Stimulated activated CD4-positive, alpha-beta T cell treated with anti-CD3 and anti-CD28 coated beads, Interleukin-15, amount 100 ng/mL, for 24 hours (primary cell): ENCODE data around the gene ARHGAP26.

Source experiments
- DNase-seq: peaks from one replicate; pipeline ENCODE4 v3.0.0-alpha.2; 2020

The ARHGAP26 gene

DNA sequence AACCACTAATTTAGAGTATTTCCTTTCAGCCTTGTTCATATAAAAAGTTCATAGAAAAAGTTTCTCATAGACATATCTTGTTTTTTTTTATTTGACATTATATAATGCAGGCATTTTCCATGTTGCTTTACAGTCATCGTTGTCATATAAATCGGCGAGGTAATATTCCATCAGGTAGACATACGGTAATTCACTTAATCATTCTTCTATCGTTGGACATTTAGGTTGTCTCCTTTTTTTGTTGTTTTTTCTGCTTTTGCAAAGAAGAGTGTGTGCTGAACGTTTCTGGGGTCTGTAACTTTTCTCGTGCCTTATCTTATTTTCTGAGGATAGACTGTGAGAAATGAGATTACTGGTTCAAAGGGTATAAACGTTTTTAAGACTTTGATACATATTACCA is 283.6 kb downstream of the ARHGAP26 start:
- DNase-seq = no peak

DNA sequence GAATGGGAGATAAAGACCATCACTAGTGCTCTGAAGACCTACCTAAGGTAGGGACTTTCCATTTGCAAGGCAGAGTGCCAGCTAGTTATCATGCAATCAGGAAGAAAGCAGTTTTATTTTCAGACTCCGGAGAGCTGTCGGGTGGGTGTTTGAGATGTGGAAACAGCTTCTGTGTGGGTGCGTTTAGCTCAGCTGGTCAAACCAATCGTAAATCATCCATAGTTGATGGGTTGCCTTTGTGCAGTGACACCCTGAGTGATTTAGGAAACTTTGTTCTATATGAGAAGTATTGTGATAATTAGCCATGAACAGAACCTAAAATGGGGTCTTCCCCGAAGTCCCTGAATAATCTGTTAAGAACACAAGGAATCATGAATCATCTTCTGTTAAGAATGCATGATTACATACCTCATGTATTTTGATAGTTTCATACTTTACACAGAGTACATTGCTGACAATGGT is 284.3 kb downstream of the ARHGAP26 start:
- peak; percentile 55 for DNase-seq

DNA sequence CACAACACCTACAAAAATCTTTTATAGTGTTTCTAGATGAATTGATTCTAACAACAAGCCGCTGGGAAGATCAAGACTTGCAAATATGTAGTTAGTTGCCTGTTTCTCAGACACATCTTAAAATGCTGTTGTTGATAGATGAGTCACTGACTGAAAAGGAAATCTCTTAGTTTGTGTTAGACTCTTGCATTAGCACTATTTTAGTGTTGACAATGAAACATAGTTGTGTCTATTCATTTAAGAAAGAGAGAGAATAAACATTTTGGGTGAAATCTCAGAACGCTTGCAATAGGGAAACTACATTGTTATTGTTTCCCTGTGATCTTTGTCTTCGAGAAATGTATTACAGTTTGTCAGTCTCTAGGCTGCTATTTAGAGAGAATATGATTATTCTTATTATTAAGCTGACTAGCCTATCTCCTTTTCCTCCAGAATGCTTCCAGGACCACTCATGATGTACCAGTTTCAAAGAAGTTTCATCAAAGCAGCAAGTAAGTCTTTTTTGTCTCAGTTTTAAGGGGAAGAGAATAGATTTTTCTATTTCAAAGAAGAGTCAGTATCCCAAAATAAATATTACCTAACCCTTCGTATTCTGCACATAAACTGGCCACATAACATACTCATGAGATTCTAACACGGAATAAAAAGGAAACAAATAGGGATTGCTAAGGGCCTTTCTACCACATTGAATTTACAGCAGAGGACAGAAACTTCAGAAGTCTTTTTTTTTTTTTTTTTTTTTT is 285.6 kb downstream of the ARHGAP26 start:
- DNase-seq = no peak

DNA sequence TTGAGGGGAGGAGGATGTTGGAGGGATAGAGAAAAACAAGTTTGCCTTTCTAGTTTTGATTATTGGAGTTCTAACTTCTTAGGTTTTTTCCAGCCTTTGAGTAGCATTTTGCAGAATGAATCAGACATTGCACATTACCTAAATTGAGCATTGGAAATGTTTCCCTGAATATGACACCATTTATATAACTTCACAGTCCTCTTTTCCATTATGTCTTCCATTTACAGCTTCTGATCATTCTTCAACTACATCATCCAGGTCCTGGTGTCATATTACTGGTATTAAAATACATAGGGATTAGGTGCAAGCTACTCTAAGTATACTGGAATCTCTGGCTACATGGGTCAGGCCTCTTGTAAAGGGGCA is 286.1 kb downstream of the ARHGAP26 start:
- DNase-seq = no peak

DNA sequence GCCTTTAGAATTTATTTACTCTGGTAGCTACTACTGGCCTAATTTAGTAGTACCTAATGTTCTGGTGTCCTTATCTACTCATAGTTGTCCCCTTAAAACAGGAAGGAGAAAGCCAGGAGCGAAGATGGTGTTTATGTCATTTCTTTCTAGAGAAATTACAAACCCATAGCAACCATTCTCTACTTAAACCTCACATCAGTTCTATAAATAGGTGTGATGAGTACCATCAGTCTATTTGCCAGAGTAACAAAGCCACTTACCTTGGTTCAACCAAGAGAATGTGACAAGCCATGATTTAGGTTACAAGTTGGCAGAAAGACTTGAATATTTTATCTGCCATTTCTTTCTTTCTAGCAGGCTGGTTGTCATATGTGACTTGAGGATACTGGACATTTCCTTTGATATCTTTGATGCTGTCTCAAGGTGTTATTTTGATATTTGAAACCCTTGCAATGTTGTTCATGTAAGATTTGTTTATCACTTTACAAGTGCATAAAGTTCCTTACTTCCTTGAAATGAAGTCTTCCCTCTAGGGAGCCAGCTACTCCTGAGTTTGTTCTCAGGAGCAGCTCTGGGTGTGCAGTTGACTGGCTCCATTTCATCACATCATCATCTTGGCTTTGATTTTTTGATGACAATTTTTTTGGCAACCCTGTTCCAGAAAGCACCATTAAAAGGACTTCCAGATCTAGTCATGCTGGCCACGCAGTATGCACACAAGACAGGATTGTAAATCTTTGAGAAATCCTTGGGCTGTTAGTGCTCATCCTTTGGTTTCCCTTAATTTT is 286.8 kb downstream of the ARHGAP26 start:
- no peak for DNase-seq

DNA sequence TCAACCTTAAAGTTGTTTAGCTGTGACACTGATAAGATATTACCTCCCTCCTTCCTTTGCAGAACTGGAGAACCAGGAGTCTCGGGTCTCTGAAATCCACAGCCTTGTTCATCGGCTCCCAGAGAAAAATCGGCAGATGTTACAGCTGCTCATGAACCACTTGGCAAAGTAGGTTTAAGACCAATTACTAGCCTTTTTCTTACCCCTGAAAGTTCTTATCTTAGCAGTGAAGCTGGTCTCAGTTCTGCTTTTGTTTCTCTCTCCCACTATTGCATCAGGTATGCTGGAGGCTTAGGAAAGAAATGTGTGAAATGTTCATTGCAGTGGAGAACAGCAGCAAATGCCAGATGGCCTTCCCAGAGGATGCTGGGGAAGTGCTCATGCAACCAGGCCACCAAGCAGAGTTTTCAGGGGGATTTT is 287.4 kb downstream of the ARHGAP26 start:
- no peak for DNase-seq

DNA sequence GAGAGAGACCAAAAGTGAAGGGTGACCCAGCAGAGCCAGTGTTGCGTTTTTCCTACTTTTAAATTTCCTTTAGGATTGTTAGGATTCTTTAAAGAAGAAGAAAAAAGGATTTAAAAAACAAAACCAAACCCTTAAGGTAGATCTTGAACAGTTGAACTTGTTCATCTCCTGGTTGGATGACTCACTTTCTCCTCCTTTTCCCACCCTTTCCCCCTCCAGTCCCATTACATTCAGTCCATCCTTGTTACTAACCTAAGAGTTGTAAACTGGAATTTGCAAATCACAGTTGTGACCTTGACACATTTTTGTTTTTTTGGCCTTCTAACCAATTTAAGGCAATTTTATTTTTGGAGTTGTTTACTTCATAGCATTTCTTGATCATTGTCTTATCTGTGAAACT is 289.2 kb downstream of the ARHGAP26 start:
- no peak for DNase-seq

DNA sequence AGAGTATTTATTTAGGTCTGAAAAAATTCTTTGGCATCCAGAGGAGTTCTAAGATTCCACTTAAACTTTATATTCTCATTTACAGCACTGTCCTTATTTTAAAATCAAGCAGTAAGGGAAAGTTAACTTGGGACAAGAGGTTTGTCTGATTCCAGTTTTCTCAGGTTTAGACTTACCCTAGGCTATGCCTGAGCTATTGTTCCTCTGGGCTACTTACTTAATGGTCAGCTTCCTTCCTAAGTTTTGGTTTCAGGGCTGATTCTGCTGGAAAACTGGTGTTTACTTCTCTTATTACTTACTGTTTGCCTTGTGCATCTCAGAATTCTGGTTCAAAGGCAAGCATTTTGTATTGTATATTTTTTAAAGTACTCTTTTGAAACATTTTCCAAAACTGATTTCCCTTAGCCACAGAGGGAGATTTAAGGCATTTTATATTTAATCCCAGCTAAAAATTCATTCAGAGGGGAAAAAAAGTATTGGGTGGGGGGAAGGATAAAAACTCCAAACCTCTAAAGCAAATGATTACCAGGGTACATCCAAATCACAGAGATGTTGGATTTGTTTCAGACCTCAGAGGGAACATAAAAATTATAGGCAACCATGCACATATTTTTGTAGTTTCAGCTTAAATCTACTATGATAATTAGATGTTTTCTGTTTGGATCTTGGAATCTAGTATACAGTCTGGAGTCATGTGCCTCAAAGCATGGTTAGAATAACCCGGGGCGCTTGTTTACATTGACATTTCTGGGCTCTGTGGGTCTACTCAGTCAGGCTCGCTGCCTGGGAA is 290.0 kb downstream of the ARHGAP26 start:
- no peak for DNase-seq

DNA sequence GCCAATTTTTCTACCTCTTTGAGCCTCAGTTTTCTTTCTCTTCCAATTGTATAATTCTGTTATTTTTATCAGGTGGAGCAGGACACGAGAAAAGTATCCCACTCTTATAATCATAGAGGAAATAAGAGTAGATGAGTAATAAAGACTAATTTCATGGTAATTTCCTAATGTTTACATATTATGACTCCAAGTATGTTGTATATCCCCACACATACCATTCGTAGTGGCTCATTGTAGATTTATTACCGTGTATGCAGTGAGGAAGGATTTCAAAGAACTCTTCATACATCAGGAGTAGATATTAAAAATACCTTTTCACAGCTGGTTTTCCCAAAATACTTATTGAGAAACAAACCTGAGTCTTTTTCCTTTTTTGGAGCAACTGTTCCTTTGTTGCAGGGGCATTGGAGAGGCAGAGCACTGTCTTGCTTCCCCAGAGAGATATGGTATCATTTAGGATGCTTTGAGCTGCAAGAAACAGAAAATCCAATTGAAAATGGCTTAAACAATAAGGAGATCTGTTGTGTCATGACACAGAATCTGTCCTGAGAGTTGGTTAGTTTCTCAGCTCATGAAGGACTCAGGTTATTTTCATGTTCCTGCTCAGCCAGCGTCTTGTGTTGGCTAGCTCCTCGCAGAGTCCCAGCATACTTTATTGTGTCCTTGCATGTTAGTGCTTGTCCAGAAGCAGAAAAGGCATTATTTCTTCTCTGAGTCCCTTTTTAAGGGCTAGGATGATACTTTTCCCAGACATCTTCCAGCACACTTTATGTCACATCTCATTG is 291.2 kb downstream of the ARHGAP26 start:
- DNase-seq = no peak

DNA sequence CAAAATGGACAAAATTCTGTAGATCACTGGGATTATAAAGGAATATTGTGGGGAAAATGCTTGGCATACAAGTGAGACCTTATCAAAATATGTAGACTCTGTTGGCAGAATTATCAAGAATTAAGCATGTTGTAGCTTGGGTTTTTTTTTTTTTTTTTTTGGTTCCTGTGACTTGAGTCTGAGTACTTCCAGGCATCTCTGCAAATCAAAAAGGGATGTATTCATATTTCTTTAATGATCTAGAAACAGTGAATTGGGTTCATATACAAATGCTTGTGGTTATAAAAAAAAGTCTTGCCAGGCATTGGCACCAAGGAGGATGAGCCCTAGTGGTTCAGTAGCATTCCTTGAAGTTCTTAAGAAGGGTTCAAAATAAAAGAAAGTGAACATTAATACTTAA is 292.2 kb downstream of the ARHGAP26 start:
- DNase-seq = no peak

DNA sequence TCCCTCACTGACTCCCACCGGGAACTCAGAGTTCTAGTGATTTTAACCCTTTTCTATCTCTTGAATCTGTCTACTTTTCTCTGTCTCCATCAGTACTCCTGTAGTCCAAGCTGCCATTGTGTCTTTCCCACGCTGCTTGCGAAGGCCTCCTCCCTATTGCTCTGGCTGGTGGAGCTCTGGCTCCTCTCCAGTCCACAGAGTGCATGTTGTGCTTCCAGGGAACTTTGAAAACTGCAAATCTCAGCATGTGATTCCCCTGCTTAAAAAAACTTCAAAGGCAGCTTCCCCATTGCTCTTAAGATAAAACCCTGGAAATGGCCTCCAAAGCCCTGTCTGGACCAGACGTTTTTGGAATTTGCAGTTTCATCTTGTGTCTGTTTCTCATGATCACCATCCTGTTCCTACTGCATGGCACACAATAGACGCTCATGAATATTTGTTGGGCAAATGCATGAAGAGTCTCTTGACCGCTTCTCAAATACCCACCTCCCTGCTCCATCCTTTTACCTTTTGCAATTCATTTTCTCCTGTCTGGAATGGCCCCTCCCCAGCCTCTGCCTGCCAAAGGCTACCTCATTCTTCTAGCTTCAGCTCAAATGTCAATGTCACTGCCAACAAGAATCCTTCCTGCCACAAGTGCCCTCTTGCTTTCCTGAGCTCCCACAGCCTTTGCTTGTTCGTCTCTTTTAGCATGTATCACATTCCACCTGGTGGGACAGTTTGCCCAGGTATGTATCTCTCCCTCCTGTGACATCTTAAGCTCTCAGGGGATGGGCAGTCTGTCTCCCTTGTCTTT is 293.2 kb downstream of the ARHGAP26 start:
- DNase-seq = no peak

DNA sequence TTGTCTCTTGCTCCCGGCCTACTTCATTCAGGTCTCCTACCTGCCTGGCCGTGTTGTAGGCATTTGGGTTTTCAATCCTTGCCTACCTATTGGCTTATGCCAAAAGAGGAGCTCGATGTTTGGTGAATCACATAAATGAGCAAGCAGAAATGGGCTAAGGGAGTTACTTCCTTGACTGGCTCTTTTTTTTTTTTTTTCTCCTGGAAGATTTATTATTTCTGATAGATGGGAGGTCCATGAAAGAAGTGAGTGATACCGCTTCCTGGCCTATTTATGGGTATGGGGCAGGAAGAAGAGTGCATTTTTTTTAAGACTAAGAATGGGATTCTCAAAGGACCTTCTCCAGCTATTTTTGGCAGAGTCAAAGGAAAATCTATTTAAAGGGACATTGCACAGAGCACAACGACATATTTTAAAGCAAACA is 294.1 kb downstream of the ARHGAP26 start:
- no peak for DNase-seq

DNA sequence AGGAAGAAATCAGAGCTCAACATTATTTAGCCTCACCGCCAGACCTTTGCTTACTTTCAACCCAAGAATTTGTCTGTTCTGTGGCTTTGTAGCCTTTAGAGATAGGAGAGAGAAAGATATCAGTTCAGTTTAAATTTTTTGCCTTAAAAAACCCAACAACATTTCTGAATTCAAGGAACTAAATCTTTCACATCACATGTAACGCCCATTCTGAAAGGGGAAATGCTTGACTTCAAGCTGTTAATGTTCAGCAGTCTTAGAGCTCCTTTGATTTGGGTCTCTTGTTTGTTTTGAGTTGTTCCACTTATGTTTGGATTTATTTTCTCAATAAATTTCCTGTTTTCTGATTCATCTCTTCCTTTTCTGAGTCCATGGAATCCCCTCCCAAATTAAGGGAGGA is 294.5 kb downstream of the ARHGAP26 start:
- DNase-seq = no peak

DNA sequence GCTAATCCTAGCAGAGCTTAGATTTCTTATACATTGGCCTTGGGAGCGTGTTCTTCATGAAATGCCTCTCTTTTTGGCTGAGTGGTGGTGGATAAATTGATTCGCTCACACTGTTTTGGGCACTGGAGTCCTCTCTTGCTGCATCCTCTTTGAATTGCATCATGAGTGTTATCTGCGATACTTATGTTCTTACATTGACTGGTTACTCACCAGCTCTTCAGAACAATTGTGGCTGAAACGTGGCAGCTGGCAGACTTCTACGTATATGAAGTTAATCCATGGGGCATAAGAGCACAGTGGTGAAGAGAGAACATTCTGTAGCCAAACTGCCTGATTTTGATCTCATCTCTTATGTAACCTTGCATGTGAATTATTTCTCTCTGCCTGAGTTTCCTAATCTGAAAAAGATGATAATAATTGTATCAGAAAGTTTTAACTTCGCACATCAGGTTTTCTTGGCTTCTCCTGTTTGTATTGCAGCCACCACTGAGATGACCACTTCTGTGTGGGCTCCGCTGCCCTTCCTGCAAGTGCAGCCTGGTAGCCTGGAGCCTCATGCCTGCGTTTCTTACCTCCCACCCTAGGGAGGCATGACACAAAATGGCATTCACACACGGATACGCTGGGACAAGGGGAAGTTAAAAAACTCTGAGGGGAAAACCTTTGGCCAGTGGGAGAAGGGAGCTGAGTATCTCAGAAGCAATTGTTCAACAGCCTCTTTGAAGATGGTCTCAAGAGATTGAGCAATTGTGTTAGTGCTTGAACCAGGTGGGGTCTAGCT is 295.2 kb downstream of the ARHGAP26 start:
- DNase-seq = peak; percentile 7

DNA sequence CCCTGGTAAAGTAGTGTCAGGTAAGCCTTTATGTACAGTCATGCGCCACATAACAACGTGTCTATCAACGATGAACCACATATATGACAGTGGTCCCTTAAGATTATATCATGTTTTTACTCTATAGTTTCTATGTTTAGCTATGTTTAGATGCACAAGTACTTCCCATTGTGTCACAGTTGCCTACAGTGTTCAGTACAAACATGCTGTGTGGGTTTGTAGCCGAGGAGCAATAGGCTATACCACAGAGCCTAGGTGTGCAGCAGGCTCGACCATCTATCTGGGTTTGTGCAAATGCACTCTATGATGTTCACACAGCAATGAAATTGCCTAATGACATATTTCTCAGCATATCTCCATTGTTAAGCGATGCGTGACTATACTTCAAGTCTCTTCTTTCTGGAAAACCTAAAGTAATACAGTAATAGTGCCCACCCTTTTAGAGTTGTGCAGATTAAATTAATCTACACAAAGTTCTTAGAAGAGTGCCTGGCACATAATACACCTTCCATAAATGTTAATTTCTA is 295.9 kb downstream of the ARHGAP26 start:
- DNase-seq = no peak

DNA sequence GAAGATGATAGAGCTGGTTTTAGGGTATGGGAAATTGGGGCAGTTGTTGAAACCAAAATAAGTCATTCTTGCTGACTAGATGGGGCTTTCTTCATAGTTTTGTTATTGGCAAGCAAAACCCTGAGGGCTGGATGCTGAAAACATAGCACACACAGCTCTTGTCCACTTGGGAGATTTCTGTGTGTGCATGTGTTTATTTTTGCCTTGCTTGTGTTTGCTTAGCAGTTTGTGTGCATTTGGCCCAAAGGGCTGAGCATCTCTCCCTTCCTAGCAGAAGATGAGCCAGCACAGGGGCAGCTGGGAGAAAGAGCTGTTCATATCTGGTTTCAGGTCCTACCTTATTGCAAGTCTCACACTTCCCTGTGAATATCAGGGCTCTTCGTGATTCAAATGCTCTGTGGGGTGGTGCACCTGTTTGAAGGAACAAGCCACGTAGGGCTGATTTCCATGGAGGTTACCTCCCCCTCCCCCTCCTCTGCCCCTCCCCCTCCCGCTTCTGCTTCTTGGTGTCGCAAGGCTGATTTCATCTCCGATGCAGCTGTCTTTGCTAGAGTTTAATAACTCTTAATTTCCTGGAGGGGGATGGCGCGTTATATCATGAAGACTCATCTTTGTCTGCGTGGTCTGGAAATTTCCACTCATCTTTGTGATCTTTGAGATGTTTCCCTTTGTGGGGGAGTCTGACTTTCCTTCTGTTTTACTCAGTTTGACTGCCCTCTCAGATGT is 296.5 kb downstream of the ARHGAP26 start:
- peak; percentile 57 for DNase-seq

DNA sequence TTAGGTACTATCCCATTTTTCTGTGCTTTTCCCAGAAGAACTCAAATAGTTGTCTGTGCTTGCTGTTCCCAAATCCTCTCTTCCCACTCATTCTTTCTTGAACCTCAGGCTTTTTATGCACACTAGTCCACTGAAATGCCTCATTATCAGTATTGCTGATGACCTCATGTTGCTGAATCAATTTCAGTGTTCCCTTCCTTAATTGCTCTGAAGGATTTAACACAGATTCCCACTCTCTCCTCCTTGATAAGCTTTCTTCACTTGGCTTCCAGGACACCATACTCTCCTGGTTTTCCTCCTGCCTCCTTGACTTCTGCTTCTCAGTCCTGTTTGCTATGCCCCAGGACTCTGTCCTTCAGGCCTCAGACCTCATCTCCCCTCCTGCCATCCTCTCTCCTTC is 298.5 kb downstream of the ARHGAP26 start:
- DNase-seq = no peak

DNA sequence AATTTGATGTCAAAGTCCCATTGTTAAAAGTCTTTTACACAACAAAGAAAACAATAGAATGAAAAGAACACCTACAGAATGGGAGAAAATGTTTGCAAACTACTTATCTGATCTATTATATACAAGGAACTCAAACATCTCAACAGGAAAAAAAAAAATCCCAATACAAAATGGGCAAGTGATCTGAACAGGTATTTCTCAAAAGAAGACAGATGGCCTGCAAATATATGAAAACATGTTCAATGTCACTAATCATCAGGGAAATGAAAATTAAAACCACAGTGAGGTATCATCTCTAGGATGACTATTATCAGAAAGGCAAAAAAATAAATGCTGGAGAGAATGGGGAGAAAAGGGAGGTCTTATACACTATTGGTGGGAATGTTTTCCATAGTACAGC is 301.8 kb downstream of the ARHGAP26 start:
- no peak for DNase-seq

DNA sequence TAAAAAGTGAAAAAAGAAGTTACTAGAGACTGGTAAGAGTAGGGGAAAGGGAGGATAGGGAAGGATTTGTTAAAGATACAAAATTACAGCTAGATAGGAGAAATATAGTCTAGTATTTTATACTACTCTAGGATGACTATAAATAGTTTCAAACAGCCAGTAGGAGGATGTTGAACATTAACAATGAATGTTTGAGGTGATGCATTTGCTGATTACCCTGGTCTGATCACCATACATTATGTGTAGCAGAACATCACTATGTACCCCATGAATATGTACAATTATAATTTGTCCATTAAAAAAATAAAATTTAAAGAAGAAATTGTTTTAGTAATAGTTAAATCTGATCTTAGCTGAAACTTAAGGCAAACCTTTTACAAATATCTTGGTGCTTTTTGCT is 302.6 kb downstream of the ARHGAP26 start:
- no peak for DNase-seq

DNA sequence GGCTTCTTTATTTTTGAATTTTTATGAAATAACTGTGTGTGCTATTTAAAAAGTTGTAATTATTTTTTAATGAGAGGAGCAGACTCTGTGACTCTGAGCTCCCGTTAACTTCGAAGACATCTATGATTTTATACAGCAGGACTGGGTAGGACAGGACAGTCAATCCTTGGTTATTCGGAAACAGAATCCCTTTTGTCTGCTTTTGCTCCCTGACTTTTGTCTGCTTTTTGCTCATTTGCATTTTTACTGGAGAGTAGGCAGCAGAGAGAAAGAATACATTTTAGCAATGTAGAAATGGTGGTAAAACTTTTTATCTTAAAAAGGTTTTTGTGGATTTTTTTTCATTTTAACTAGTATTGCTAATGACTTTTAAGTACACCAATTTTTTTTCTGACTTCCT is 303.6 kb downstream of the ARHGAP26 start:
- DNase-seq = no peak
